ENCODE measurements around the gene XK.

The XK gene, protein sequence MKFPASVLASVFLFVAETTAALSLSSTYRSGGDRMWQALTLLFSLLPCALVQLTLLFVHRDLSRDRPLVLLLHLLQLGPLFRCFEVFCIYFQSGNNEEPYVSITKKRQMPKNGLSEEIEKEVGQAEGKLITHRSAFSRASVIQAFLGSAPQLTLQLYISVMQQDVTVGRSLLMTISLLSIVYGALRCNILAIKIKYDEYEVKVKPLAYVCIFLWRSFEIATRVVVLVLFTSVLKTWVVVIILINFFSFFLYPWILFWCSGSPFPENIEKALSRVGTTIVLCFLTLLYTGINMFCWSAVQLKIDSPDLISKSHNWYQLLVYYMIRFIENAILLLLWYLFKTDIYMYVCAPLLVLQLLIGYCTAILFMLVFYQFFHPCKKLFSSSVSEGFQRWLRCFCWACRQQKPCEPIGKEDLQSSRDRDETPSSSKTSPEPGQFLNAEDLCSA

DNA sequence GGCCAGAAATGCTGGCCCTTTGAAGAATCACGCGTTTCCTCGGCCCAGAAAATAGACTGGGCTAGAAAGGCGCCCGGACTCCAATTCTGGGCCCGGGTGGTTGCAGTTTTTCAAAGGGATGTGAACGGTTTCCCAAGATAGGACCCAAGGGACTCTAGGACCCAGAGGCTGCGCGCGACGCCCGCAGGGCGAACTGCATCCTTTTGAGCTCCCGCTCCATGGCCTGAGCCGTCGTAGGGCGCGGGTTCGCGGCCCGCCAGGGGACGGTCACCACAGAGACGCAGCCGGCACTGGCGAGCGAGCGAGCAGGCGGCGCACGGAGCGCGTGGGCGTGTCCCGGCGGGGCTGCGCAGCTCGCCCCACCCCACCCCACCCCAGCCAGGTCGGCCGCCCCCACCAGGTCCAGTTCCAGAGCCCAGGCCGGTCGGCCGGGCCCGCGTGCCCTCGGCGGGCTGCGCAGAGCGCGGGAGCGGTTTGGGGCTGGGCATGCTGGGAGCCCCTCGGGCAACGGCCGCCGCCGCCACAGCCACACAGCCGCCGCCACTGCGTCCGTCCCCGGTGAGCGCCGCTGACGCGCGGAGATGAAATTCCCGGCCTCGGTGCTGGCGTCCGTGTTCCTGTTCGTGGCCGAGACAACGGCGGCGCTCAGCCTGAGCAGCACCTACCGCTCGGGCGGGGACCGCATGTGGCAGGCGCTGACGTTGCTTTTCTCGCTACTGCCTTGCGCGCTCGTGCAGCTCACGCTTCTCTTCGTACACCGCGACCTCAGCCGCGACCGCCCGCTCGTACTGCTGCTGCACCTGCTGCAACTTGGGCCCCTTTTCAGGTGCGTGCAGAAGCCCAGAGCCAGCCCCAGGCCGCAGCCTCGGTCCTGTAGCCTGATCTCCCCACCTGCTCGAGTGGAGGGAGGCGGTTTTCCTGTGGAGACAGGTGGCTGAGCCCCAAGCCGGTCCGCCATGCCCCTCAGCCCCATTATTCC, at the start of gene XK:
TSS of gene XK (plus strand) at position 411 of the 979 bp plus-strand sequence. CDS start at position 582, 171 bp downstream.
- TF ChIP-seq, protein P1, sequence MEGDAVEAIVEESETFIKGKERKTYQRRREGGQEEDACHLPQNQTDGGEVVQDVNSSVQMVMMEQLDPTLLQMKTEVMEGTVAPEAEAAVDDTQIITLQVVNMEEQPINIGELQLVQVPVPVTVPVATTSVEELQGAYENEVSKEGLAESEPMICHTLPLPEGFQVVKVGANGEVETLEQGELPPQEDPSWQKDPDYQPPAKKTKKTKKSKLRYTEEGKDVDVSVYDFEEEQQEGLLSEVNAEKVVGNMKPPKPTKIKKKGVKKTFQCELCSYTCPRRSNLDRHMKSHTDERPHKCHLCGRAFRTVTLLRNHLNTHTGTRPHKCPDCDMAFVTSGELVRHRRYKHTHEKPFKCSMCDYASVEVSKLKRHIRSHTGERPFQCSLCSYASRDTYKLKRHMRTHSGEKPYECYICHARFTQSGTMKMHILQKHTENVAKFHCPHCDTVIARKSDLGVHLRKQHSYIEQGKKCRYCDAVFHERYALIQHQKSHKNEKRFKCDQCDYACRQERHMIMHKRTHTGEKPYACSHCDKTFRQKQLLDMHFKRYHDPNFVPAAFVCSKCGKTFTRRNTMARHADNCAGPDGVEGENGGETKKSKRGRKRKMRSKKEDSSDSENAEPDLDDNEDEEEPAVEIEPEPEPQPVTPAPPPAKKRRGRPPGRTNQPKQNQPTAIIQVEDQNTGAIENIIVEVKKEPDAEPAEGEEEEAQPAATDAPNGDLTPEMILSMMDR (IDR thresholded peaks at IDR 0.05), result no peak

DNA sequence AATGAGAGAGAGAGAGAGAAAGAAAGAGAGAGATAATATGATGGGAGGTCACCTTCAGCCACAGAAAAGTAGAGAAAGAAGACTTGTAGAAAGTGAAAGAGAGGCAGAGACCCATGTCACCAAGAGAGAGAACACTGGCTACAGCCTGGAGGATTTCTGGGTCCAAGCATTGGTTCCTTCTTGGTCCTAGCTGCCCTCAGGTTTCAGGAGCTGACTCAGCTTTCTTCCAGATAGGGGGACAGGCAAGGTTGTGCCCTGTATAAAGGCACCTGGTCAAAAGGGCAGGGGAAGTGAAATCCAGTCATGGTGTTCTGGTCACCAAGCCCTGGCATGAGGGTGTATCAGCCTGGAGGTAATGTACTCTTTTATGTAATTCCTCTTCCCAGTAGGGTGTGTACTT, 47.5 kb upstream of the XK start:
- TF ChIP-seq, protein P1 (IDR thresholded peaks at IDR 0.05), result no peak

DNA sequence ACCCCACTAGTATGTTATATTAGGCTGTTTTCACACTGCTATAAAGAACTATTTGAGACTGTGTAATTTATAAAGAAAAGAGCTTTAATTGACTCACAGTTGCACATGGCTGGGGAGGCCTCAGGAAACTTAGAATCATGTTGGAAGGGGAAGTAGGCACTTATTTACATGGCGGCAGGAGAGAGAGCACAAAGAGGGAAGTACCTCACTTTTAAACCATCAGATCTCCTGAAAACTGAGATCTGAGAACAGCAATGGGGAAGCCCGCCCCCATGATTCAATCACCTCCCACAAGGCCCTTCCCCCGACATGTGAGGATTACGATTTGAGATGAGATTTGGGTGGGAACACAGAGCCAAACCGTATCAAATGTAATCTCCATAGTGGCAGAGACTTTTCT, 45.4 kb upstream of the XK start:
- TF ChIP-seq, protein P1 (IDR thresholded peaks at IDR 0.05), result no peak

DNA sequence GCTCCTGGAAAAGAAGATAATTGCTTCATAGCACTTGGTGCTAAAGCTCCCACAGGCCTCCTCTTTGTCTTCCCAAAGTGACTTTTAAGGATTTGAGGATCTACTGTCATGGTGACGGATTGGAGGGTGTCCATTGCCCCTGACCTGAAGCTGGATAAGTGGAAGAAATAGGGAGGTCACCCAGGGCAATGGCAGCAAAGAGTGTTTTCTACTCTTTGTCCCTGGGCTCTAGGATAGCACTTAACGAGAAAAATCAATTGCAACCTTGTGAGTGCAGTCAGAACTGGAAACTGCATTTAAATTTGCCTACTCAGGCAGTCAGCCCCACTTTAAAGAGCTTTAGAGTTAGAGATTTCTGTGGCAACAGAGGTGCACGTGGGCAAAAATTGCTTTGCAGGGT, 43.7 kb upstream of the XK start:
- TF ChIP-seq, protein P1 (IDR thresholded peaks at IDR 0.05), result no peak

DNA sequence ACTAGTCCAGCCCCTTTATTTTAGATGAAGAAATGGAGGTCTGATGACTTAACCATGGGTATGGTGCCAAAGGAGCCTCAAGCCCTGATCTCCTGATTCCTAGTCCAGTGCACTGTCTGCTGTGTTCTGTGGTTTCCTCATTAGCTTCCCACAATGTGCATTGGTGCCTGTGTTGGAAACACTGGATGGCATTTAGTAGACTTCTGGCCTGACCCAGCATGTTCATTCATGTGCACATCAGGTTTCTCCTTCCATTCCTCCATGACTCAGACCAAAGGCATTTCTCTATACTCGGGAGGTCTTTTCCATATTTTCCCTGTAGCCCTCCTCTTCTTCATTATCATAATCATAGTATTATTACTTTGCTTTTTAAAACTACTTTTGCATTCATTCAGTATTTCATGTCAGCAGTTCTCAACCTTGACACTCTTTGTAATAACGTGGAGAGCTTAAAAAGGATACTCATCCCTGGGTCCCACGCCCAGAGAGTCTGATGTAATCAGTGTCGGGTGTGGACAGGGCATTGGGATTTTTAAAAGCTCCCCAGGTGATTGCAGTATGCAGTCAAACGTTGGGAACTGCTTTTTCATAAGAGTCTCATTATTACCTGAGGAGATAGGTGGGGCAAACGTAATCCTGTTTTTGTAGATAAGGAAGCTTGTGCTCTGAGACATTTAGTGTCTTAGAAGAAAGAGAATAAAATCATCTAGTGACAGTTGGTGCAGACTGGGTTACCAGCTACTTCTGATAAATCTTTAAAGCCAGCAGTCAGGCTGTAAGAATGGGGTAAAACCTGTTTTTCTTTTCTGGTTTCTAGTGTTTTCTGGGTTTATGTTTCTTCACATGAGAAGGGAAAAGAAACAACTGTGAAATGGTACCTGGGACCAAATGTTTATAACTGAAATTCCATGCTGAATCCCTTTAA, 40.9 kb upstream of the XK start:
- TF ChIP-seq, protein P1 (IDR thresholded peaks at IDR 0.05), result no peak

DNA sequence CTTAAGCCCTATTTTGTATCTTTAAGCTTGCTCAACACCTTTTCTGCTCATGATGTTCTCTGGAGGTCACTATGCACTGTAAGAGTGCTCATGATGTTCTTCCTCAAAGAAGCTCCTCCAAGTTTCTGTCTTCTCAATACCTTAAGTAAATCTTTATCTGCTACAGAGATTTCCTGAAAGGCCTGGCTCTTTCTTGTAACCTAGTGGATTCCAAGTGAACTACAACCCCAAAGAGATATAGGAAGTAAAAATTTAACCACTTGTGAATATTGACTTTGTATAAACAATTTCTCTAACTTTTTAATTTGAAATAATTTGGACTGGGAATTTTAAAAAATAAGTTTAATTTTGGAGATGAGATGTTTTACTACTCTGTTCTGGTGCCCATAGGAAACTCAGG, 39.3 kb upstream of the XK start:
- TF ChIP-seq, protein P1 (IDR thresholded peaks at IDR 0.05), result no peak
